HEK293T (cell line): ENCODE results near the gene IAH1.

Experiments used
- CTBP1 ChIP-seq: fragments of 450-650 bp; IDR thresholded peaks from 2 replicates; pipeline ENCODE4 v1.6.1; 2016; ENCODE audit warnings: borderline replicate concordance
- ELF4 ChIP-seq: fragments of 450-650 bp; IDR thresholded peaks from 2 replicates; pipeline ENCODE4 v1.6.1; 2017; ENCODE audit warnings: antibody characterized with exemption
- L3MBTL2 ChIP-seq: fragments of 450-650 bp; conservative IDR thresholded peaks from 2 replicates; pipeline ENCODE4 v1.6.1; 2016; ENCODE audit warnings: mild to moderate bottlenecking
- NFRKB ChIP-seq: fragments of 450-650 bp; IDR thresholded peaks from 2 replicates; pipeline ENCODE4 v1.6.1; 2016; ENCODE audit warnings: mild to moderate bottlenecking, moderate library complexity
- SP1 ChIP-seq: fragments of 450-650 bp; IDR thresholded peaks from 2 replicates; pipeline ENCODE4 v1.6.1; 2017
- SUZ12 ChIP-seq: fragments of 450-650 bp; IDR thresholded peaks from 2 replicates; pipeline ENCODE4 v1.6.1; 2016; ENCODE audit warnings: mild to moderate bottlenecking

DNA sequence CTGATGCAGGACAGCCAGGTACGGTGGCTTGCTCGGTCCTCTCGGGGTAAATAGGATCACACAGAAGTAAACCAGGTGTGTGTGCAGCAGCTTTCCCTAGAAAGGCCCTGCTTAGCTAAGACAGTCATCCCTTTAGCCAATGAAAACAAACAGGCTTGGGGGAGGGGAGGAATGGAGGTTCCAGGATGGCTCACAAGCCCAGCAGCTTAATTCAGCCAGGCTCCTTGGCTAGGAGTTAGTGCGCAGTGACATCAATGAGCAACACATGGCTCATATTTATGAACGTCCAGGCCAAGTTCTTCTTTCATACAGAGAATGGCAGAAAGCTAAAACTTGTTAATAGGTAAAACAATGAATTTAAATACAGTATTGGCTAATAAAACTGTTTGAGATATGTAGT lies 10.2 kb downstream of the IAH1 start:
- TF ChIP-seq L3MBTL2 (no peak), ELF4 (no peak), CTBP1 (no peak), SP1 (no peak), SUZ12 (no peak), NFRKB (no peak)
